Measurements from ENCODE around the gene SEMA4D.

DNA sequence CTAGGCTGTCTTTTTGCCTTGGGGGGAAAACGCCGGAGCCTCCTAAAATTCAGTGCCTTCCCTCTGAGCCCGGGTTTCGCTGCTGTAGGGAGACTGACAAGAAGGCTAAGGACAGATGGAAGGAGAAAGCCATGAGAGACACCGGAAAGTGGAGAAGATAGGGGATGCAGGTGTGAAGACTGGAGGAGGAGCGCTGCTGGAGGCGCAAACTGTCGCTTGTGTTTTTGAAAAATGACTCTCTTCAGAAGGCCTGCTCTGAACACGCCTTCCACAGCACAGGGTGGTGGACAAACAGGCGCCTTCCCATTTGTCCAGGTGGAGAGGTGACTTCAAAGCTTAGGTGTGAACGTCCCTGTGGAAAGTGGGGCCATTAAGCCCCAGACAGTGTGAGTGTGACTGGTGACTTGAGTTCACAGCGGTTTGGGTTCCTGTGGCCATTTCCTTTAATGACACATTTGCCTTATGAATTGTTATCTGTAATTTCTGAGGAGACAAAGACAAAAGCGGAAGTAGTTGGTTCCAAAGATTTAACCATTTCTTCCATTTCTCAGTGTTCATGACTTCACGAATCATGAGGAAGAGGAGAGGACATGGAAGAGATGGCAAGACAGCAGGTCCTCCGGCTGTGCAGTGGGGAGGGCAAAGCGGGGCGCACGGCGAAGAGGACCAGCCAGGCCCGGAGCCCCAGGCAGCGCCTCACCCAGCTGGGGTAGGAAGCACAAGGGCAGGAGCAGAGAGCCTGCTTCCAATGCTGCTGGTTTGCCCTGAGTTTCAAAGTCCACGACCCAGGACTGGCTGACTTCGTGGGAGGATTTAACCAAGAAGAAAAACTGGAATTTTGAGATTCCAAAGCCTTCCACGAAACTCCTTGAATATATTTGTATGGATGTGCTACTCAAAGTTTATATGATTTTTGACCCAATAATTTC is 27.8 kb upstream of the SEMA4D start:
- TF ChIP-seq, protein P1, sequence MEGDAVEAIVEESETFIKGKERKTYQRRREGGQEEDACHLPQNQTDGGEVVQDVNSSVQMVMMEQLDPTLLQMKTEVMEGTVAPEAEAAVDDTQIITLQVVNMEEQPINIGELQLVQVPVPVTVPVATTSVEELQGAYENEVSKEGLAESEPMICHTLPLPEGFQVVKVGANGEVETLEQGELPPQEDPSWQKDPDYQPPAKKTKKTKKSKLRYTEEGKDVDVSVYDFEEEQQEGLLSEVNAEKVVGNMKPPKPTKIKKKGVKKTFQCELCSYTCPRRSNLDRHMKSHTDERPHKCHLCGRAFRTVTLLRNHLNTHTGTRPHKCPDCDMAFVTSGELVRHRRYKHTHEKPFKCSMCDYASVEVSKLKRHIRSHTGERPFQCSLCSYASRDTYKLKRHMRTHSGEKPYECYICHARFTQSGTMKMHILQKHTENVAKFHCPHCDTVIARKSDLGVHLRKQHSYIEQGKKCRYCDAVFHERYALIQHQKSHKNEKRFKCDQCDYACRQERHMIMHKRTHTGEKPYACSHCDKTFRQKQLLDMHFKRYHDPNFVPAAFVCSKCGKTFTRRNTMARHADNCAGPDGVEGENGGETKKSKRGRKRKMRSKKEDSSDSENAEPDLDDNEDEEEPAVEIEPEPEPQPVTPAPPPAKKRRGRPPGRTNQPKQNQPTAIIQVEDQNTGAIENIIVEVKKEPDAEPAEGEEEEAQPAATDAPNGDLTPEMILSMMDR (conservative IDR thresholded peaks at IDR 0.05; ENCODE audit: low read depth, low read length), result no peak
- no peak for TF ChIP-seq EZH2phosphoT487 (IDR thresholded peaks at IDR 0.05; ENCODE audit: borderline replicate concordance, low read length)
